Activated naive CD8-positive, alpha-beta T cell treated with anti-CD3 and anti-CD28 coated beads, Interleukin-2, amount 50 U/mL, for 16 hours (primary cell): ENCODE results near the gene MAP4.
"Not testable (repeated sequence)": the region's sequence is repeated elsewhere in the genome, so short reads cannot be mapped to it uniquely, and the experiment has no call there.

Experiments used
- DNase-seq: peaks from one replicate; pipeline ENCODE4 v3.0.0-alpha.2; 2020; ENCODE audit warnings: low read depth, low spot score

Gene MAP4

DNA sequence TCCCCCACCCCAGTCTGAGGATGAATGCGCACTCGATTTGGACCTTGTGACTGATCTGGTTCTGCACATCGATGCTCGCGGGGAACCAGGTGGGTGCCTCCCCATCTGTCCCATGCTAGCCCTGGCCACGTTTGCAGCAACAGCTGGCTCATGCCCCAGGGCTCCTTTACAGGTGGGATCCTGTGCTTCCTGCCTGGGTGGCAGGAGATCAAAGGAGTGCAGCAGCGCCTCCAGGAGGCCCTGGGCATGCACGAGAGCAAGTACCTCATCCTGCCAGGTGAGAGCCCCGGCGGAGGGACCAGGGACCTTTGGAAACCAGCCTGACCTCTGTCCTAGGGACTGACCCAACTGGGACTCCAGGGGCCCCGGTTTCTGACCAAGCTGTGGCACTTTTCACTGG lies 169.0 kb downstream of the MAP4 start:
- no peak for DNase-seq

DNA sequence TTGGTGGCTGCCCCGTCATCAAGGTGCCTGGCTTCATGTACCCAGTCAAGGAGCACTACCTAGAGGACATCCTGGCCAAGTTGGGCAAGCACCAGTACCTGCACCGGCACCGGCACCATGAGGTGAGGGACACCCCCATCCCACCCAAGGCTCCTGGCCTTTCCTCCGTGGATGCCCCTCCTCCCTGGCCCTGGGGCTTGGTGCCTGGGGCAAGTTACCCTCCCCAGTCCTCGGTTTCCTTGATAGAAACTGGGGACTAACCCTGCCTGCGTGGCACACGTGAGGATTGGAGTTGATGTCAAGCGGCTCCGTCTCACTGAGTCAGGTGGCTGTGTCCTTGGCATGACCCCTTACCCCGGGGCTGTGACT lies 169.4 kb downstream of the MAP4 start:
- no peak for DNase-seq

DNA sequence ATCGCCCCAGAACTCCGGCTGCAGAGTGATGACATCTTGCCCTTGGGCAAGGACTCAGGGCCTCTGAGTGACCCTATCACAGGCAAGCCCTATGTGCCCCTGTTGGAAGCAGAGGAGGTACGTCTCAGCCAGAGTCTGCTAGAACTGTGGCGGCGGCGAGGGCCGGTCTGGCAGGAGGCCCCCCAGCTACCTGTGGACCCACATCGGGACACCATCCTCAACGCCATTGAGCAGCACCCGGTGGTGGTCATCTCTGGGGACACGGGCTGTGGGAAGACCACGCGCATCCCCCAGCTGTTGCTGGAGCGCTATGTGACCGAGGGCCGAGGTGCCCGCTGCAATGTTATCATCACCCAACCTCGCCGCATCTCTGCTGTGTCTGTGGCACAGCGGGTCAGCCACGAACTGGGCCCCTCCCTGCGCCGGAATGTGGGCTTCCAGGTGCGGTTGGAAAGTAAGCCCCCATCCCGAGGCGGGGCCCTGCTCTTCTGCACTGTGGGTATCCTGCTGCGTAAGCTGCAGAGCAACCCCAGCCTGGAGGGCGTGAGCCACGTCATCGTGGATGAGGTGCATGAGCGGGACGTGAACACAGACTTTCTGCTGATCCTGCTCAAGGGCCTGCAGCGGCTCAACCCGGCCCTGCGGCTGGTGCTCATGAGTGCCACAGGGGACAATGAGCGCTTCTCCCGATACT lies 169.9 kb downstream of the MAP4 start:
- no peak for DNase-seq

DNA sequence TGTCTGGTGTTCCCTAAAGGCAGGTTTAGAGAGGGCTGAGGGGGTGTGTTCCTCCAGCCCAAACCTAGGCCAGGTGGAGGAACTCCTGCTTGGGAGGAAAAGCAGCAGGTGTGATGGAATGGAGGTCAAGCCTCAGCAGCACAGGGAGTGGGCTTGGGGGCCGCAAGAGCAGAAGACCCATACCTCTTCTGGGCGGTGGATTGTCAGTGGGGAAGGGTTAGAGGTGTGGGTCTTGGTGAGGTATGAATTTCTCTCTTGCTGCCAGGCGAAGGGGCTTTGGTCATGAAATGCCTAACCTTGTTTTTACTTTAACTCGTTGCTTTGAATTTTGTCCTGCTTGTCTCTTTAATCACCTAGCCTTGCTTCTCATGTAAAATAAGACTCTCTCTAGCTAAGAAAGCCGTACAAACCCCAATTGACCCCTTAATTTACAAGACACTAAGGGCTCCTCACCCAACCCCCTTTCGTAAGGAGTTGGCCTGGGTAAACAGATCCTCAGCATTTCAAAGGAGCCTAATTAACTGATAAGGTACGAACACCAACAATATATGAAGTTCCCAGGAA lies 174.3 kb downstream of the MAP4 start:
- DNase-seq: no peak

DNA sequence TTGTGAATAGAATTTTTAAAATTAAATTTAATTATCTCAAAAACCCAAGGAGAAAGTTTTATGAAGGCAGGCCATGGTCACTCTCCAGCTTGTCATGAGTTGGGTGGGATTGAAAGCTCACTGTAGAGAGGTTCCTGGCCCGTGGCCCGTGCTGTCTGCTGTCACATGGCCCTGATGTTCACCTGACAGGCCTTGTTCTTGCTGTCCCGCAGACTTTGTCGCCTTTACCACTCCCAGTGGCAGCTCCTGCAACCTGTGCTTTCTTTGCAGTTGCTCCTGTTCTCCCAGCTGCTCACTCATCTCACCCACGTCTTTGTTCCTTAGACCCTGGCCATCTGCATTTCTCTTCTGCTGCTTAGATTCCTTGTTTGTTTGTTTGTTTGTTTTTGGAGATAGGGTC lies 177.7 kb downstream of the MAP4 start:
- DNase-seq: no peak

DNA sequence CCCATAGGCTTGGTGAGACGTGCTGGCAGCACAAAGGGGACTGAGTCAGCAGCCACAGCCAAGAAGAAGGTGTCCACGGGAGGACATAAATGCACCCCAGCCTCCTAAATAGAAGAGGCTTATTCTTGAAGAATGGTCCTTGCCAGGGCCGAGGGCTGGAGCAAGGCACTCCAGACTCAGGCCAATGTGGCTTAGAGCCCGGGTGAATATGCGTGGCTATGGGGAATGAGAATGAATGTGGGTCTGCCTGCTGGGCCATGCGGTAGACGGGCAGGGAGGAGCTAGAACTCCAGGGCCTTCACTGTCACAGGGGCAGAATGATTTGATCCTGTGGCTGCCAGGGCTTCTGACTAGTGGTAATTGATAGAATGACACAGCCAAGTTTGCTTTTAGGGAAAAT lies 179.2 kb downstream of the MAP4 start:
- no peak for DNase-seq

DNA sequence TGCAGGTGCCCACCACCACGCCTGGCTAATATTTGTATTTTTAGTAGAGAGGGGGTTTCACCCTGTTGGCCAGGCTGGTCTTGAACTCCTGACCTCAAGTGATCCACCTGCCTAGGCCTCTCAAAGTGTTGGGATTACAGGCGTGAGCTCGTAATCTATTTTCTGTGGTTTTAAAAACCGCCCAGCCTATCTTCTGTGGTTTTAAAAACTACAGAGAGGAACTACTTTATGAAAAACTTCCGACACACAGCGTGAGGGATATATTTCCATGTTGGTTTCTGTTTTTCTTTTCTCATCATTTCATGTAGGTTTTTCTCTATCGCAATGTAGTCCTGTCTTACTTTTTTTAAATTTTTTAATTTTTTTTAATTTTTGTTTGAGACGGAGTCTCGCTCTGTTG lies 186.7 kb downstream of the MAP4 start:
- not testable (repeated sequence) for DNase-seq

DNA sequence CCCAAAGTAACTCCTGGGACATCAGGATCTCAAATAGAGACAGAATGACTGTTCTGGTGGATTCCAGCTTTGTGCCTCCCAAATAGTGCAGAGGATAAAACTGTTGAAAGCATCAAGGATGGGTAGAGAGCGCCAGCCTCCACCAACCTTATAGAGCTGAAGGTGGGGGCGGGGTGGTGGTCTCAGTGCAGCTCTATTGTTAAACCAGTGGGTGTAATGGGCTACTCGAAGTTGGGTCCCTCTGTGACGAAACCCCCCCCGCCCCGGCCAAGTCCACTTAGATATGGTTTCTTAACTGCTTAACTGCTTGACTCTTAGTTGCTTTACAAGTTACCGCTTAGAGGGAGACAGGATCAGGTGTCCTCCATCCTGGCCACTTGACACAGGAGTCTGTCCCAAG lies 190.6 kb downstream of the MAP4 start:
- no peak for DNase-seq

DNA sequence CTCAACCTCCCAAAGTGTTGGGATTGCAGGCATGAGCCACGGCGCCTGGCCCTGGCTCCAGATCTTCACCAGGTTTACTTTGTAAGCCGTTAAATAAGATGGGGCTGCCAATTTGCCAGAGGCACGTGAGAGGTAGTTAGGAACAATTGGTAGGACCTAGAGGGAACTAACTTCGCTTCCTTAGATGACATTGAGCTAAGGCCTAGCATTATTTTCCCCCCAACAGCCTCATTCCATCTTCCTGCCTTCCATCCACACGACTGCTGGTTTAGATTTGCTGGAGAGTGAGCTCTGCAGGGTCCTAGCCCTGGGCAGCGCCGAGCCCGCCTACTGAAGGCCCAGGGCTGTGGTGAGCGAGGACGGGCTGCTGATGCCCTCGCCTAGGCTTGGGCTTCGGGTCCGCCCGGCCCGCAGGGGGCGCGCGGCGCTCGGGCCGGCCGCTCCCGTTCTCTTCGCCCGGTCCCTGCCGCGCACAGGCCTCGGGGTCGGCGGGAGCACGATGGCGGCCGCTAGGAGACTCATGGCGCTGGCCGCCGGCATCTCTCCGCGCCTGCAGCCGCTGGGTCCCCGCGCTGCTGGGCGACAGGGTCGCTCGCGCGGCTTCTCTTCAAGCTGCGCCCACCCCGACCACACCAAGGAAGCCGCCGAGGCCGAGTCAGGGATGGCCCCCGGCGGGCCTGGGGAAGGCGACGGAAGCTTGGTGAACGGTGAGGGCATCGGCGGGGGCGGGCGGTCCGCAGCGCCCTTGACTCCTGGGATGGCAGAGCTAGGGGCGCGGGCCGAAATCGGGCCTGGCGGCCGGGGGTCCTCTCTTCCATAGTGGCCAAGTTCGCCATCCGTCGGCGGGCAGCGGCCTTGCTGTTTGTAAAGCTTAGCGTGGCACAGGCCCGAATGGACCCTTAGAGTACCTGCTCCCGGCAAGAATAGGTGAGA lies 191.4 kb downstream of the MAP4 start:
- peak; percentile 51 for DNase-seq

DNA sequence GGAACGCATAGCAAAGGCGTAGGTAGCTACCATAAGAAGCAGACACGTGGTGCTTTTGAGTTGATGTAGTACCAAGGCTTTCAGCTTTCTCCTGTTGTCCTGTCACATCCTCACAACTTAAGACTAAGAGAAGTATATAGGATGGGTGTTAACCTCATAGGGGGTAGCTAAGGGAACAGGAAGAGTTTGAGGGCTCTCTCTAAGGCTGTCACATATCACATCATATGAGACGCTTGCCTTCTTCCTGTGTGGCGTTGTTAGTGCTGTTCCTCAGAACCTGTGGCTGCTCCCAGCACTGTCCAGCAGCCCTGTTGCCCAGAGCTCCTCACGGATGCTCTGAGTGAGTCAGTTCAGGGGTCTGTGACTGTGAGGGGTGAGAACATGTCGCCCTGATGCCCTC lies 198.6 kb downstream of the MAP4 start:
- no peak for DNase-seq

DNA sequence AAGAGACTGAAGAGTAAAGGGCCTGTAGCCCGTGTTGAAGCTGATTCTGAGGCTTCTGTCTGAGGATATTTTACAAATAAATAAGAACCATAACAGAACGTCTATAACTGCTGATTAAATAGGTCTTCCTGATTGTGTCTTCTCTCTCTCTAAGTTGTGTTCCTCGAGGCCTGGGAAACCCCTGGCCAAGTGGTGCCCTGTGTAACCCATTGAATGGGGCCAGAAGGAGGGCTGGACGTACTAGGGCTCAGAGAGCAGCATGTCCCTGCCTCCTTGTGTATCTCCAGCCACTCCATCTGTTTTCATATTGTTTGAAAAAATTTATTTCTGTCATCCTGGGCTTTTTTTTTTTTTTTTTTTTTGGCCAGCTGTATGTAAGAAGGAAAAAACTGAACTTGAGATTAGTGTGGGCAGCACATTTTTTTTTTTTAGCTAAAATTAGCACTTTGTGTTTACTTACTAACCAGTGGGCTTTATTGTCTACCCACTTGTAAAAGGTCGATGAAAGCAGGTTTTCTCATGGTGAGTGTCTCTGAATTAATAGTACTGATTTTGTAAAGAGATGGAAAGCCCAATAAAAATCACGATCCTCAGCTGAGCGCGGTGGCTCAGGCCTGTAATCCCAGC lies 202.6 kb downstream of the MAP4 start:
- DNase-seq: no peak

DNA sequence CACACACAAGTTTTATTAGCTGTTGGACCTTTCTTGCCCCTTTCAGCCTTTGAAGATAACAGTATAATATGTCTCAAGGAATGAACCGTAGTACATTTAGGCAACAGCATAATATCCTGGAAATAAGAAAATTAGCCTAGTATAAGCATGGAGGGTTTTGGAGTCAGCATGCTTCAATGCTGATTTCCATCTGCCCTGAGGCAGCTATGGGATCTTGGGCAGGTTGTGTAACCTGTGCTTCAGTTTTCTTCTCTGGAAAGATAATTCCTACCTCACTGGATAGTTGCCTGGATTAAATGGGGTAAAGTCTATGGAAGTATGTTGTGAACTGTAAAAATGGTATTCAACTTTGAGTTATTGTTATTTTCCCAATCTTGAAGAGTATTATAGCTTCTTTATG lies 211.6 kb downstream of the MAP4 start:
- no peak for DNase-seq

DNA sequence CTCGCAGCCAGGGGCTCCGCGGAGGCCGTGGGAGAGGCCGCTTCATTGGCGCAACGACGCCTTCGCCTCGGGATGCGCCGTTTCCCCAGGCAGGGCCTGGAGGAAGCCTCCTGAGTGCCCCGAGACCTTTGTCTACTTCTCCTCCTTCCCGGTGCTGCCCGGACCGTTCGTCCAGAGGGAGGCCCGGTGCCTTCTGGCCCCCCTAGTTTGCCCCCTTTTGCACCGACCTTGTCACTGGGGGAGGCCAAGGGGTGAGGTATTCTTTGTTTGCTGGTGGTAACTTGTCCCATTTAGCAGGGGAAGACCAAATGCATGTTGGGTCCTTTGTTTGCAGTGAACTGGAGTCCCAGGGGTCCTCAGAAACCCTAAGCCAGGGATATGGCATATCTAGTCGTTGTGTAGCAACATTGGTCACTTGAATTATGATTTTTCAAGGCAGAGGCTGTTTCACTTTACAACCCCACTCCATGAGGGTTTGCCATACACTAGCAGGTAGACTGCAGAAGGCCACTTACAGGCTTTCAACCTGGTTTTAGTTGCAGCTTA lies 212.7 kb downstream of the MAP4 start:
- DNase-seq: no peak

DNA sequence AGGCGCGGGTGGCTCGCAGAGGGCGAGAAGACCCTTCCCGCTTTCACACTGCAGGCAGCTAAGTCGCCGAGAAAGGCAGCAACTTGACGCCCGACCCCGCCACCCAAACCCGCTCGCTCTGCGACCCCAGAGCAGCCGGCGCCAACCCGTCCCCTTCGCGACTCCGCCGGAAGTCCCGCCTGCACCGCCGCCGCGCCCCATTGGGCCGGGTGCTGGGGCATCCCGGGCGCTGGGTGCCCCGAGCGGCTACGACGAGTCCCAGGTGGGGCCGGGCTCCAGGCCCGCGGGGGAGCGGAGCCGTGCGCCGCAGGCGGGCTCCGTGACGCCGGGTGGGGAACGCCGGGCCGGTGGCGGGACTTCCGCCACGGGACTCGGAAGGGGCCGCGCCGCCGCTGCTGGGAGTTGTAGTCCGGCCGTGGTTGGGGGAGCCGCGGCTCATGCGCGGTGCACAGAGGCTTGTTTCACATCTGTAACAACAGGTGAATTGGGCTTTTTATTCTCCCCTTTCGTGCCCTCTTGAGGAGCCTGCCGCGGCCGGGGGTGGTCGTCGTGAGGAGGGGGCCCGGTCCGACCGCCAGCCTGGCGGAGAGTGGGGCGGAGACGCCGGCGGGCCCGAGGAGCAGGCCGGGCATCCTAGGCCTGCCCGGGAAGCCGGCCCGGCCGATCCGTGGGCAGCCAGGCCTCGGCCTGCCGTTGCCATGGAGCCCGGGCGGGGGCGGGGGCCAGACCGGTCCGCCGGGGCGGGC lies 213.3 kb downstream of the MAP4 start, which contains the start of gene DHX30:
TSS of gene DHX30 (plus strand) at position 405 of the 746 bp plus-strand sequence. CDS start 7,546 bp downstream, outside the sequence.
- DNase-seq: peak; percentile 66
